Measurements from ENCODE around the gene APOA4. TPM values are rescaled to one million over a fixed set of nuclear protein-coding genes. Genes with fewer than 3 reads are reported as not detected.

The APOA4 gene
- polyA plus RNA-seq, 2 of the 4 experiments (the other 2 are of a cell fraction) = not detected

GRCh38 chr11:116825434-116825833, 2.3 kb upstream of the APOA4 start:
- 32% methylated on average over 5 of the region's 5 CpGs for WGBS (ENCODE audit: missing lambda C conversion rate)
- POLR2A ChIA-PET = no interaction called here

More at GRCh38 chr11:116825434-116825833, 2.3 kb upstream of the APOA4 start:
- CTCF ChIA-PET = interaction anchor here (2.6 kb wide), 1 partner anchor 11 kb away, joined by 11 read pairs; no protein-coding TSS in a partner anchor
- no peak overlapping the region for H3K27ac ChIP-seq
- no peak overlapping the region for H3K4me2 ChIP-seq
- H3K9me3 ChIP-seq = no peaks in the 10 kb centered on the region
- no peak for DNase-seq (ENCODE audit: low read depth in 1 of 2, low spot score in 1 of 2)
- ATAC-seq = no peak
- TF ChIP-seq CHD2 (IDR thresholded peaks at IDR 0.05; ENCODE audit: low read length, partially characterized antibody) = no peak
- no peak for TF ChIP-seq REST (IDR thresholded peaks at IDR 0.05)
- no peak for TF ChIP-seq NPAS2 (CRISPR knock-in tag; IDR thresholded peaks at IDR 0.05; ENCODE audit: borderline replicate concordance)
- TF ChIP-seq MAFK (IDR thresholded peaks at IDR 0.05; ENCODE audit: partially characterized antibody) = no peak
- TF ChIP-seq TFCP2L1 (CRISPR knock-in tag; IDR thresholded peaks at IDR 0.05) = no peak
- no peak for TF ChIP-seq NR3C1 (IDR thresholded peaks at IDR 0.05)
- TF ChIP-seq BCL3 (IDR thresholded peaks at IDR 0.05) = no peak
- no peak for TF ChIP-seq POLR2A (IDR thresholded peaks at IDR 0.05; ENCODE audit: low read length)
- no peak for TF ChIP-seq E2F6 (IDR thresholded peaks at IDR 0.05; ENCODE audit: borderline replicate concordance, low read depth)
- no peak for TF ChIP-seq KDM1A (IDR thresholded peaks at IDR 0.05; ENCODE audit: low read depth)
- TF ChIP-seq RFX5 (IDR thresholded peaks at IDR 0.05) = no peak
- TF ChIP-seq ESRRA (IDR thresholded peaks at IDR 0.05; ENCODE audit: borderline replicate concordance, low read length) = no peak
- TF ChIP-seq RAD21 (conservative IDR thresholded peaks at IDR 0.05 in 1 of 2, IDR thresholded peaks at IDR 0.05 in 1 of 2) = no peak
- no peak for TF ChIP-seq JUNB (IDR thresholded peaks at IDR 0.05)
- TF ChIP-seq GATA3 (IDR thresholded peaks at IDR 0.05; ENCODE audit: borderline replicate concordance) = no peak
- TF ChIP-seq CBX2 (IDR thresholded peaks at IDR 0.05; ENCODE audit: borderline replicate concordance, low read depth) = no peak
- no peak for TF ChIP-seq CTCF (IDR thresholded peaks at IDR 0.05)
- no peak for TF ChIP-seq SMC3 (IDR thresholded peaks at IDR 0.05)
- no peaks in the 10 kb centered on the region for H3K4me1 ChIP-seq
- no peak for FAIRE-seq
- H3K4me3 ChIP-seq = no peak overlapping the region
